CD4-positive, alpha-beta T cell treated with Interleukin-12 subunit alpha and Interleukin-12 subunit beta, for 1 hour (primary cell): ENCODE data around the gene TBC1D22A.

Experiments
- DNase-seq: peaks from one replicate; pipeline ENCODE4 v3.0.0-alpha.2; 2020

The TBC1D22A gene

DNA sequence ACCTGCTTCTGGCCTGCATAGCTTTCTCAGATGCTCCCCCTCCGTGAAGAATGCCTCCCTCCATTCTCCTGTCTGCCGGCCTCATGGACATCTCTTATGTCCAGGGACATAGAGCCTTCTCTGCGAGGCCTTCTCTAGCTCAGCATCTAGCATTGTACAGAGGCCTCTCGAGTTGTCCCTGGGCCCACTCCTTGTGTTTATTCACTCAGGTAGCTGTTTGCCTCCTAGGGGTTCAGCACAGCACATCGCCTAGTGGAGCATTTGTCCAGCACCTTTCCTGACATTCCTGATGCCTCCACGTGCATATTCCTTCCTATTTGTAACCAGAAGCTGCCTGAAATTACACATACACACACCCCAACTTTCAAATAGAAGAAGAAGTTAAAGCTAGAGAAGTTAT, 101.3 kb downstream of the TBC1D22A start:
- DNase-seq, result no peak

- DNase-seq, result no peak
Observed at GRCh38 chr22:46864314-46865051, 102.0 kb downstream of the TBC1D22A start.

GRCh38 chr22:46865052-46865434, 102.6 kb downstream of the TBC1D22A start:
- no peak for DNase-seq

DNA sequence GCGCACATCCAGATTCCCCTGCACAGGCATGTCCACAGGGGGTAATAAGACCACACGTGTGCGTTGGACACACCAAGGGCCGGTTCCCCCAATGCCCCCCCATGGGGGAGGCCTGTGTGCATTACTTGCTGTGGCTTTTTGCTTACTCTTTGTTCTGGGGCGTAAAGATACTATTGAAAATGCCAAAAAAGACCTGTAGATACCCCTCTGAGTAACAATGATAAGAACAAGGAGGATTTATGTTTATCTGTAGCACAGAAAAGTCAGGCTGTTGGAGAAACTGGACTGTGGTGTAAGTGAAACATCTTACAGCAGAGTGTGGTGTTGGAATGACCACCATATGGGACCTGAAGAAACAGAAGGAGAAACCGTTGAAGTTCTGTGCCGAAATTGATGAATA, 103.2 kb downstream of the TBC1D22A start:
- no peak for DNase-seq

GRCh38 chr22:46866591-46866990, 104.1 kb downstream of the TBC1D22A start:
- no peak for DNase-seq

DNA sequence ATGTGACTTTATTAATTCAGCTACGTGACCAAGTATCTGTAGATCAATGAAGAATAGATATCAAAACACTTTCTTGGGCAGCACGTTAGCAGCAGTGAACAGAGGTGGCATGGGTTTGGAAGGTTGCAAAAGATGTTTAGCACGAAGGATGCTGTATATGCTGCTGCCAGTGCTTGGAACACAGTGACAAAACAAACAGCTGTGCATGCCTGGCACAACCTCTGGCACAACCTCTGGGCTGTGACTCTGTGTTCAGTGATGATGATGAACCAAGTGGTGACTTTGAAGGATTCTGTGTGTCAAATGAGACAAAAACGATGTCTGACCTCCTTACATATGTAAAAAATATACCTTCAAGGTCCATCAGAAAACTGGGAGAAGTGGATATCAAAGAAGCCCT, 104.7 kb downstream of the TBC1D22A start:
- no peak for DNase-seq

DNA sequence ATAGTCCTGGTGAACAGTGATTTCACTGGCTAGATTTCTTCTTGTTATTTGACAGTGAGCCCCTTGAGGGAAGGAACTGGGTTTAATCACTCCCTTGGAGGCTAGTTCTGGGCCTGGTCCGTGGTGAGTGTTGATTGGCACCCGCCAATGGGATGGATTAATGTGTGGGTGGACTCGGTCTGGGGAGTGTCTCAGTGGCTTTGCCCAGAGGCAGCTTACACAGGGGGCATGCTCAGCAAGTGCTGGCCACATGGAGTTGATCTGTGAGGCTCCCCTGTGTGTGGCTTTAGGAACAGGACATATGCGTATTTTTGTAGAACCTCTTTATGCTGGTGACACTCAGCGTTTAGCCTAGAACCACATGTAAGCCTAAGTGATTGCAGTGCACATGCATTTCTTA, 106.9 kb downstream of the TBC1D22A start:
- no peak for DNase-seq

DNA sequence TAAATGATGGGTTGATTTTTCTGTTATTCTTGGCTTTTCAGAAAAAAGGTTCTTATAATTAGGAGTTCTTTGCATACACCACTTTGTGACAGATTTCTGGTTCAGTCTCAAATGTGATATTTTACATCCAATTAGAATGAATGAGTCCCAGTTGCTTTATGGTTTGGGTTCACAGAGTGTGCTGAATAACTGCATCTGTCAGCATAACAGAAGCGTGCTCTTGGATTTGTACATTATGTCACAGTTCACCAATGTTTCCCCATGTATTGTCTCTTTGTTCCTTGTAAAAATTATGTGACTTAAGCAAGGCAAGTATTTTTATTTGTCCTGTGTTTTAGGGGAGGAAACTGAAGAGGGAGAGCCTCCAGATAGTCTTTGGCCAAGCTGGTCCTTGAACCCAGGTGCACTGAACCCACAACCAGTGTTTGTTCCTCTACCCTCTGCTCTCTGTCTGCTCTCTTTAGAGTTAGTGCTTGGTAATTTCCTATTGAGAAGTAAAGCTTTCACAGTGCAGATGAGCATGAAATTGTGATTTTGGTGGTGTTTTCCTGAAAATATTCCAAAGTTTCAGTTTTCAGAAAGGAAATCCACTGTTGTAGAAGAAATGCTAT, 107.5 kb downstream of the TBC1D22A start:
- no peak for DNase-seq

GRCh38 chr22:46871826-46872225, 109.4 kb downstream of the TBC1D22A start:
- DNase-seq, result no peak

DNA sequence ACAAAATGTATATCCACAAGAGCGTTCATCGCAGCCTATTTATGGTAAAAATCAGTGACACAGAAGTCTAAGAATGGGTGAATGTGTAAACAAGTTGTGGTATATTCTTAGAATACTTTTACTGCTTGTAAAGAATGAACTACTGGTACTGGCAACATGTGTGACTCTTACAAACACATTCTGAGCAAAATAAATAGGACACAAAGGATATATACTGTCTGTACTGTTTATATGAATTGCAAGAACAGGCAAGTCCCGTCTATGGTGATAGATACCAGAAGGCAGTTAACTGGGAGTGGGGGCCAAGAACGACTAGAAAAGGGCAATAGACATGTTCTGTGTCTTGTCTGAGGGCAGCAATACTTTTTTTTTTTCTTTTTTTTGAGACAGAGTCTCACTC, 112.6 kb downstream of the TBC1D22A start:
- no peak for DNase-seq

DNA sequence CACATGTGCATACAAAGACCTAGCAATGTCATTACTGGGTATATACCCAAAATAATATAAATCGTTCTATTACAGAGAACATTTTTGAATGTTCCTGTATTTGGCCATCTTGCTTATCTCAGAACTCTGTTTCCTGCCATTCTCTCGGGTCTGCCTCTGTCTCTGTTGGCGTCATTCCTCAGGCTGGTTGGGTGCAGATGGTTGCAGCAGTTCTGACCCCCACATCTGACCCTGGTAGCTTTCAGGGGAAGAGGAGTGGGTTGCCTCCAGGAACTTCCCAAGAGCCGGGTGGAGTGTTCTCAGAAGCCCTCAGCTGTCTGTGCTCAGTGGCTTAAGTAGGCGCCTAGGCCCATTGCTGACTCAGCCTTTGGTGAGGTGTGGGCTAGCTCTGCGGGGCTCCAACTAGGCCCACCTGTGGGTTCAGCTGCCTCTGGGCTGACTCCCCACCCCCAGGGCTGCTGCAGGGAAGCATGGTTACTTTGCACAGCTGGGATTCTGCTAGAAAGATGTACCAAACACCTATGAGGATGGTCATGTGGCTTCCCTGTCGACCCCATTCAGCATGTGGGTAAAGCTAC, 114.0 kb downstream of the TBC1D22A start:
- no peak for DNase-seq

GRCh38 chr22:46878191-46878948, 115.9 kb downstream of the TBC1D22A start:
- no peak for DNase-seq

- DNase-seq, result no peak
Observed at GRCh38 chr22:46879083-46879482, 116.6 kb downstream of the TBC1D22A start.

DNA sequence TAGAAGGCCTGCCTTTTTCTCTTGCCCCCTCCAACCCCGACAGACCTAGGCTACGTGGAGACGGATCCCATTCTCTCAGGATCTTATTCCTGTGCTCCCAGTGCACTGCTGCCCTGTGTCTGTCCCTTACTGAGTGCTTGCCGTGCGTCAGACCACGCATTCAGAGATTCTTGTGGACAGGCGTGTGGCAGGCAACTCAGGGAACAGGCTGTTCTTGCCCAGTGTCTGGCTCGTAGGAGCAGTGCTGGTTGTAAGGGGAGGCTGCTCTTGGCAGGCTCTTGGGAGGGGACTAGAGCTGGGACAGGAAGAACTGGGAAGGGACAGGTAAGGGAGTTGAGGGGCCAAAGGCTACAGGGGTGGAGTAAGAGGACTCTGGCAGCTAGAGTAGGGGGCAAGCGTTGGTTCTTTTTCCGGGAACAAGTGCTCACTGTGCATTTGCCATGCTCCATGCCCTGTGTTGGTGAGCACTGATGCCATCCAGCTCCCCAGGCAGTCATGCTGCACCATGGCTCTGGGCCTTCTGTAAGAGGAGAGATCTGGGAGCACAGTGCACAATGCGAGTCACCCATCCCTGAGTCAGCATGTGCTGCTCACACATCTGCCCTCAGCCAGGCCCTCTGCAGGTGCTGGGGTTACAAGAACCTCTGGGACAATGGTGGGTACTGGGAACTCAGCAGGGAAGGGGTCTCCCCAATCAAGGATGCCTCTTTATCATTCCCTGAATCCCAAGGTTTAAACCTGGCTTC, 119.1 kb downstream of the TBC1D22A start:
- no peak for DNase-seq

DNA sequence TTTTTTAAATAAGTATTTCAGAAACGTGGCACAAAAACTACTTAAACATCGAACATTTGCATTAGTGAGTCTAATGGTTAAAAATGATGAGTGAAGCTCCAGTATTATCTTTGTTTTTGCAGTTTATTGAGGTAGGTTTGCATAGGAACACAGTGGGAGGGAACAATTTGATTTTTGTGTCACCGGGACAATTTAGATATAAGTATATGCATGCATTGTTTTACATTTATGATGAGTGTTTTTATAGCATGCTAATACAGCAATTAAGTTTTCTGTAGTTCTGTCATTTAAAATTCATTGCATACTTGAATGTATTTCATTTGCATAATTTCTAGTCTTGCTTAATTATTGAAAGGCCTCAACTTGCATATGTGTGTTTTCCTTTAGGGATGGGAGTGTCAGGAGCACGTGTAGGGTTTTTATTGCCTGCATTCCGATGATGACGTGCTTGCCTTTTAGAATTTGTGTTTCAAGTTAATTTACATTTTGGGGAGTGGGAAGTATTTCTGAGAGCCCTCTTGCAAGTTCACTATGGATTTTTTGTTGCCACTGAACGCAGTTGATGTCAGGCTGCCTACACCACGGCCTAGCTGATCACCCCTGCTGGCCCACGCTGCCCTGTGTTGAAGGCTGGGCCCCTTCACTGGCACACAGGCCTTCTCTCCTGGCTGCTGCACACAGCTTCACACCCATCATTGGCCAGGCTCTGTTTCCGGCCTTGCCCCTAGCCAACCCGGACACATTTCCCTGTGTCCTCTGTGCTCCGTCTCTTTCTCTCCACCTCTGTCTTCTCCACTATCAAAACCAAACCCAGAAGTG, 120.9 kb downstream of the TBC1D22A start:
- no peak for DNase-seq

GRCh38 chr22:46884365-46884764, 121.9 kb downstream of the TBC1D22A start:
- no peak for DNase-seq

- no peak for DNase-seq
Observed at GRCh38 chr22:46887978-46888377, 125.5 kb downstream of the TBC1D22A start.

GRCh38 chr22:46890819-46891218, 128.4 kb downstream of the TBC1D22A start:
- no peak for DNase-seq

GRCh38 chr22:46891382-46891951, 129.0 kb downstream of the TBC1D22A start:
- no peak for DNase-seq

DNA sequence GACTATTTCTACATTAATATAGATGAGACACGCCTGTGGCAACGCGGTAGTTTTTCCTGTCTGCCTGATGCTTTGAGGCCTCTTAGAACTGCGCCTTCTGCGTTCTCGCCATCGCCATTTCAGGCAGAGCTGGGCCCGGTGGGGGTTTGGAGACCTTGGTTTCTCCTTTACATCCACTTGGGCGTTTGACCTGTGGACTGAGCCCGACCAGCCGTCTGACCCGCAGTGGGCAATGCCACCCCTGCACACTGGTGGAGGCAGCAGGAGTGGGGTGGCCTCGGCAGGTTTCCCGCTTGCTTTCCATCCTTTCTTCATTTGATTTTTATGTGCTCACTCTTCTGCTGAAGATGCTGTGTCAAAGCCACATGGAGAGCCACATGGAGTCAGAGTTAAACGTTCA, 130.4 kb downstream of the TBC1D22A start:
- no peak for DNase-seq

DNA sequence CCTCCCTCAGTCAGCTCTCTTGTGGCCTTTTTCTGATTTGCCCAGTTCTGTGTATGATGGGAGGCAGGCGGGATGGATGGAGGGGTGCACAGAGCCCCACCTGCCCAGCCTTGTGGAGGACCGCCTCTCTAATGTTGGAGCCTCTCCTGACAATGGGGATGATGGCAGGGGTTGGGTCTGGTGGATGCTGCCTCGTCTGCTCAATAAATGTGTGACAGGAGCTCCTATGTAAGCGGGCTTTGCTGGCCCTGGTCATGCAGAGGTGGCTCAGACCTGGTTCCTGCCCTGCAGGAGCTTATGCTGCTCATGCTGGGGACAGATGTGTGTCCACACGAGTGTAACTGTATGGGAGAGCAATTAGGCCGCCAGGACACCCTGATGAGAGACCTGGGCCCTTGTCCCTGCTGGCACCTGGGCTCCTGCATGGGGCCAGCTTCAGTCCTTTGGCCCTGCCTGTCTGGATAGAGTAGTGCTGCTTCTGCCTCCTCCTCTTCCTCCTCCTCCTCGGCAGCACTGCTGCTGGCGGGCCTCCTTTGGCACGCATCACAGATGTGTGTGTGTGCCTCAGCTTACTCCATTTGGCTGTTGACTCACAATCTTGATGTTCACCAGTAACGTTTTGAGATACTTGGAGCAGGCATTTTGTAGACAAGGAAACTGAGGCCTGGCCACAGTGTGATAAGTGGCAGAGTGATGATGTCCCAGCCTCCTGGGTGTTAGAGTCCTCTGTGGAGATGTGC, 131.0 kb downstream of the TBC1D22A start:
- no peak for DNase-seq
